HG02943 (cell line): Measurements from ENCODE around the gene GNAT2.

Experiments used
- ATAC-seq: cut with Tn5 transposase; IDR thresholded peaks from one replicate; pipeline ENCODE4 v1.9.1; 2021; ENCODE audit warnings: mild to moderate bottlenecking, low read depth, moderate library complexity; ENCODE audit not compliant: unreplicated experiment

GNAT2 gene

GRCh38 chr1:109615879-109616278 is 3.5 kb downstream of the GNAT2 start:
- no peak for ATAC-seq

- no peak for ATAC-seq
Measured at GRCh38 chr1:109613361-109614147, 5.9 kb downstream of the GNAT2 start.

GRCh38 chr1:109611308-109611990 is 8.0 kb downstream of the GNAT2 start:
- no peak for ATAC-seq

GRCh38 chr1:109610609-109611307 is 8.7 kb downstream of the GNAT2 start:
- no peak for ATAC-seq

GRCh38 chr1:109609881-109610280 is 9.5 kb downstream of the GNAT2 start:
- ATAC-seq: no peak

GRCh38 chr1:109605381-109605780 is 14.0 kb downstream of the GNAT2 start:
- ATAC-seq: no peak

GRCh38 chr1:109603229-109603628 is 16.2 kb downstream of the GNAT2 start:
- no peak for ATAC-seq

GRCh38 chr1:109598655-109599054 is 20.8 kb downstream of the GNAT2 start:
- ATAC-seq: no peak

- ATAC-seq: no peak
Measured at GRCh38 chr1:109598156-109598555, 21.3 kb downstream of the GNAT2 start.

GRCh38 chr1:109595531-109595930 is 23.9 kb downstream of the GNAT2 start:
- no peak for ATAC-seq

- ATAC-seq: no peak
Measured at GRCh38 chr1:109592916-109593315, 26.5 kb downstream of the GNAT2 start.

GRCh38 chr1:109589679-109590078 is 29.7 kb downstream of the GNAT2 start:
- no peak for ATAC-seq

- no peak for ATAC-seq
Measured at GRCh38 chr1:109589177-109589576, 30.2 kb downstream of the GNAT2 start.

GRCh38 chr1:109586055-109586454 is 33.4 kb downstream of the GNAT2 start:
- ATAC-seq: no peak

GRCh38 chr1:109584766-109585165 is 34.6 kb downstream of the GNAT2 start:
- ATAC-seq: no peak

- no peak for ATAC-seq
Measured at GRCh38 chr1:109582021-109582420, 37.4 kb downstream of the GNAT2 start.

GRCh38 chr1:109579491-109579890 is 39.9 kb downstream of the GNAT2 start:
- no peak for ATAC-seq

GRCh38 chr1:109578947-109579443 is 40.4 kb downstream of the GNAT2 start:
- ATAC-seq: no peak

GRCh38 chr1:109573785-109574184 is 45.6 kb downstream of the GNAT2 start:
- ATAC-seq: no peak

- ATAC-seq: no peak
Measured at GRCh38 chr1:109570414-109570813, 49.0 kb downstream of the GNAT2 start.

GRCh38 chr1:109569323-109569722 is 50.1 kb downstream of the GNAT2 start:
- no peak for ATAC-seq
